A673 (cell line): ENCODE results near the gene ACSS2.

Experiments used
- EZH2 ChIP-seq: fragments of 200-600 bp; sonication (generic); IDR thresholded peaks from 2 replicates; pipeline ENCODE4 v1.6.1; 2017; ENCODE audit warnings: borderline replicate concordance, low read depth, mild to moderate bottlenecking, mixed read lengths, antibody characterized with exemption, low read length; ENCODE audit not compliant: poor library complexity, severe bottlenecking
- TF ChIP-seq, protein P1 (sequence below): fragments of 300-800, 200-600 bp; sonication (generic); conservative IDR thresholded peaks from 2 replicates; pipeline ENCODE4 v1.5.1; 2017; ENCODE audit warnings: low read depth, mild to moderate bottlenecking, antibody characterized with exemption, low read length, moderate library complexity, mixed read lengths

DNA sequence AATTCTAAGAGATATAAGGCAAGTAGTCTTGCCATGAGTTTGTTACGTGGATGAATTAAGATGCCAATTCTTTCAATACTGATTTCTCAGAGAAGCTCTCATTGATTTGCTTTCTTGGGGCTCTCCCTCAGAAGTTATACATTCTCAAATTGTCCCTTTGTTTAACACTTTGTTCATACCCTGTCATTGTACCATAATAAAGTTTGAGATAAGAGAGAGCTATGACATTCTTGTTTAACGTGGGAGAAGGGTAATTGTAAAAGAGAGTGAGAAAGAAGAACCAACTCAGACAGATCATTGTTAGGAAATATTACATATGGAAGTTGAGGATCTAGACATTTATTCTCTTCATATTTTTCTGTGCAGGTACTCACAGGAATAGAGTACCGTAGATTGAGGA, 19.1 kb downstream of the ACSS2 start:
- TF ChIP-seq, protein P1, sequence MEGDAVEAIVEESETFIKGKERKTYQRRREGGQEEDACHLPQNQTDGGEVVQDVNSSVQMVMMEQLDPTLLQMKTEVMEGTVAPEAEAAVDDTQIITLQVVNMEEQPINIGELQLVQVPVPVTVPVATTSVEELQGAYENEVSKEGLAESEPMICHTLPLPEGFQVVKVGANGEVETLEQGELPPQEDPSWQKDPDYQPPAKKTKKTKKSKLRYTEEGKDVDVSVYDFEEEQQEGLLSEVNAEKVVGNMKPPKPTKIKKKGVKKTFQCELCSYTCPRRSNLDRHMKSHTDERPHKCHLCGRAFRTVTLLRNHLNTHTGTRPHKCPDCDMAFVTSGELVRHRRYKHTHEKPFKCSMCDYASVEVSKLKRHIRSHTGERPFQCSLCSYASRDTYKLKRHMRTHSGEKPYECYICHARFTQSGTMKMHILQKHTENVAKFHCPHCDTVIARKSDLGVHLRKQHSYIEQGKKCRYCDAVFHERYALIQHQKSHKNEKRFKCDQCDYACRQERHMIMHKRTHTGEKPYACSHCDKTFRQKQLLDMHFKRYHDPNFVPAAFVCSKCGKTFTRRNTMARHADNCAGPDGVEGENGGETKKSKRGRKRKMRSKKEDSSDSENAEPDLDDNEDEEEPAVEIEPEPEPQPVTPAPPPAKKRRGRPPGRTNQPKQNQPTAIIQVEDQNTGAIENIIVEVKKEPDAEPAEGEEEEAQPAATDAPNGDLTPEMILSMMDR: no peak
- no peak for TF ChIP-seq EZH2
